Pancreas (tissue), 10 donors: Measurements from ENCODE around the gene WHRN. TPM values are rescaled to one million over a fixed set of nuclear protein-coding genes. Genes with fewer than 3 reads are reported as not detected.

ENCODE experiments used
- ATAC-seq, 4 donors: fragments of 200-7000 bp; cut with Tn5 transposase; one replicate each; pipeline versions ENCODE4 v1.8.0 to v1.9.1; 2020; ENCODE audit warnings: mild to moderate bottlenecking in 4 of 4, moderate library complexity in 4 of 4
- DNase-seq, 6 donors: peaks; one replicate each; pipeline ENCODE4 v3.0.0-alpha.2; 2020
- FAIRE-seq: peaks from 2 replicates; lab custom pipeline; 2012; peaks lifted over from hg19 to GRCh38; lab: Jason Lieb, UNC
- H3K27ac ChIP-seq, 4 donors: fragments of 200-600 bp; sonication (generic); 1 replicate in 3 of 4; 2 replicates in 1 of 4; pipeline versions ENCODE4 v1.5.0 to v1.8.0; 2020
- H3K27me3 ChIP-seq, 4 donors: fragments of 200-600 bp; one replicate each; pipeline ENCODE4 v1.8.0; 2021
- H3K36me3 ChIP-seq, 3 donors: fragments of 200-600 bp; sonication (generic) in 1 of 3; one replicate each; pipeline versions ENCODE4 v1.5.0 to v1.8.0; 2020 to 2021
- H3K4me1 ChIP-seq, 3 donors: fragments of 200-600 bp; one replicate each; pipeline ENCODE4 v1.8.0; 2021
- H3K4me3 ChIP-seq, 4 donors: fragments of 200-600 bp; sonication (generic) in 2 of 4; one replicate each; pipeline versions ENCODE4 v1.5.0 to v1.8.0; 2020 to 2021
- H3K9me3 ChIP-seq, 4 donors: fragments of 200-600 bp; one replicate each; pipeline ENCODE4 v1.8.0; 2021
- CTCF ChIP-seq, 4 donors: fragments of 200-600 bp; sonication (generic) in 3 of 4; IDR thresholded peaks; one replicate each; pipeline versions ENCODE4 v1.5.0 to v1.8.0; 2021; ENCODE audit warnings: antibody characterized with exemption in 4 of 4
- WGBS, 2 donors: extraction: QIAGEN DNeasy Blood & Tissue Kit; methylation state at CpG; one replicate each; pipeline ENCODE4 v1.1.7; 2013; 5-methylcytosine and 5-hydroxymethylcytosine counted together
- intact Hi-C, 3 donors: fragments of 100-400 bp; cut with DNase I; formaldehyde crosslinking; loops; one replicate each; pipeline versions ENCODE4 v1.11.1 to v1.14.2; 2022
- polyA plus RNA-seq, 2 donors: library from polyadenylated mRNA; stranded (reverse); fragments of 200-250 nt; gene quantifications; one replicate each; pipeline ENCODE4 v1.2.3, GENCODE V29; 2013
- total RNA-seq, 6 donors: library from RNA; stranded (reverse); fragmentation: NEBNext Ultra II Directional in 4 of 6; extraction: Animal tissue kit (Norgen Biotek cat#: 25700) in 4 of 6; gene quantifications; one replicate each; pipeline versions ENCODE4 v1.2.1 to v1.2.4, GENCODE V29; 2021 to 2023
- donor health status: healthy with polysubstance abuse.
- donor health status: DM: no; HTN: no; CAD: no; lungs with moderate emphysema.
- donor health status: DM: no; HTN: no; CAD: no.
- donor health status: control.
- donor health status: control.
- donor health status: Bipolar disorder and iron deficiency.
- donor health status: DM: yes; HTN: yes; CAD: no.
- donor health status: DM: no; HTN: no; CAD: no.
- donor health status: DM: no; HTN: no; CAD: no.
- donor health status: DM: yes; HTN: yes; CAD: no.

Gene WHRN
- total and polyA plus RNA-seq, 8 donors, result 6.7 to 32.2 (median 8.6) TPM

DNA sequence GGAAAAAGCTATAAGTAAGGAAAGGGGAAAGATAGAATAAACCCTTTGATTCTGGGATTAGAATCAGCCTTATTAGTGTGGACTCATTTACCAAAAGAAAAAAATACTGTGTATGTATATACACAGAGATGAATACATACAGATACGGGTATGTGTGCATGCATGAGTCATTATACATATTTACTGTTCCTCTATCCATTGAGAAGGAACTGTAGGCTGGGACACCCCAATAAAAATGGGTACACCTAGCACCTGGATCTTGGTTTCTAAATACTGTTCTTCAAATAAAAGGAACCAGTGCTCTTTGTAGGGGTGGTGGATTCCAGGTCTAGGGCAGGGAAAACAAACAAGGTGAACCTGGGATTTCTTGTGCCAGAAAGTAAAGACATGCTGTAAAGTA lies 48.3 kb downstream of the WHRN start:
- TF ChIP-seq CTCF (IDR thresholded peaks at IDR 0.05), result no peak
- H3K9me3 ChIP-seq, result peaks cover 0 to 3% (median 0%) of the 10 kb centered on the region in 4 donors
- H3K36me3 ChIP-seq, result no peaks in the 10 kb centered on the region
- no peaks in the 10 kb centered on the region for H3K4me1 ChIP-seq
- WGBS, 2 donors, result 75 to 80% methylated on average over 1 of the region's 1 CpG
- no peaks in the 10 kb centered on the region for H3K27me3 ChIP-seq
- FAIRE-seq (no peak), DNase-seq (no peak), ATAC-seq (no peak)
- intact Hi-C loops, result no loop called here
- H3K4me3 ChIP-seq, result no peak overlapping the region
- H3K27ac ChIP-seq, result no peak overlapping the region

DNA sequence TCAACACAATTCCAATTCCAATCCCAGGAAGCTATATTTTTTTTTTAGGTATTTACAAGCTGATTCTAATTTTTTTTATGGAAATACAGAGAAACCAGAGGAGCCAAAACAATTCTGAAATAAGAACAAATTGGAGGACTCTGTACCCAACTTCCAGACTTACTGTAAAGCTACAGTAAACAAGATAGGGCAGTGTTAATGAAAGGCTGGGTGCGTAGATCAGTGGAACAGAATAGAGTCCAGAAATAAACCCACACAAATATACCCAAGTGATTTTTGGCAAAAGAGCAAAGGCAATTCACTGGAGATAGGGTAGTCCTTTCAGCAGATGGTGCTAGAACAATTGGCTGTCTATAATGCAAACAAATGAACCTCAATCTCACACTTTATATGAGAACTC lies 50.6 kb downstream of the WHRN start:
- no peaks in the 10 kb centered on the region for H3K36me3 ChIP-seq
- WGBS, 2 donors, result 0 to 3% methylated on average over 1 of the region's 1 CpG
- no peak overlapping the region for H3K4me3 ChIP-seq
- H3K9me3 ChIP-seq, result peaks cover 0 to 3% (median 0%) of the 10 kb centered on the region in 4 donors
- intact Hi-C loops, result no loop called here
- H3K27ac ChIP-seq, result no peak overlapping the region
- DNase-seq (no peak), FAIRE-seq (no peak), ATAC-seq (no peak)
- no peaks in the 10 kb centered on the region for H3K27me3 ChIP-seq
- TF ChIP-seq CTCF (IDR thresholded peaks at IDR 0.05), result no peak
- no peaks in the 10 kb centered on the region for H3K4me1 ChIP-seq

DNA sequence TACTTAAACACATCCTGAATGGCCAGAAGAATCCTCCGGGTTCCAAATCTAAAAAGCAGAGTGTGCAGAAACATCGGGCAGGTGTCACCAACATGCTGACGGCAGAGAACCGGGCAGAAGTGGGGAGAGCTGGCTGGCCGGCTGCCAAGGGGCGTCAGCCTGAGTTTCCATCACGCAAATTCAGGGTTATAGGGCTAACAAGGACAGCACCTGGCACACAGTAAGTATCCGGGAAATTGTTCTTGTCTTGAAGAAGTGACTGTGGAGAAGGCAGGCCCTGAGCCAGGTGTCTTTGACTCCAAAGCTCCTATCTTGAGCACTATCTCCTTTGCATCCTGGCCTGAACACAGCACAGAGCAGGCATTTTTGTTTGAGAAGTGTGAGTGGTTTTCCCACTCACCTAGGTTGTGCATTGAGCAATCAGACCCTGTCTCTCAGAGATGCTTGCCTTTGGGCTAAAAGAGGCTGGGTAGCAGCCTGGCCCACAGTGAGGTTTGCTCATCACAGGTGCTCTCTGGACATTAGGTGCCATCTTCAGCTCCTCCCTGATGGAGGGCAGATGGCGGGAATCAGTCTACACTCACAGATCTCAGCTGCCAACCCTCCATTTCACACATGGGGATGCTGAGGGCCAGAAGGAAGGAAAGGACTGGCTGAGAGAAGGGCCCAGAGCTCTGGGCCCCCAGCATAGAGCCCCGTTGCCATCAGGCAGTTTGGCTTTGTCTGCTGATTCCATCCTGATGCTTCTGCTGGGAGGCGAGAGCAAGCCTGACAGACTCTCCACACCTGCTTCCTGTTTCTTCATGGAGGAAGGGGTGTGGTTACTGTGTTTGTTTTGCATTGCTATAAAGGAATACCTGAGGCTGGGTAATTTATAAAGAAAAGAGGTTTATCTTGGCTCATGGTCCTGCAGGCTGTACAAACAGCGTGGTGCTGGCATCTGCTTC lies 52.8 kb downstream of the WHRN start:
- no peaks in the 10 kb centered on the region for H3K36me3 ChIP-seq
- WGBS, 2 donors, result 45 to 53% methylated on average over 12 of the region's 12 CpGs
- DNase-seq (peak in 1 of 6 donors; percentile 34), FAIRE-seq (no peak), ATAC-seq (peak in 3 of 4 donors; percentile 35 to 62 (median 52))
- H3K27ac ChIP-seq, result no peak overlapping the region
- intact Hi-C loops, result no loop called here
- no peak overlapping the region for H3K4me3 ChIP-seq
- no peaks in the 10 kb centered on the region for H3K27me3 ChIP-seq
- no peak for TF ChIP-seq CTCF (IDR thresholded peaks at IDR 0.05)
- H3K4me1 ChIP-seq, result no peaks in the 10 kb centered on the region
- H3K9me3 ChIP-seq, result peaks cover 0 to 3% (median 0%) of the 10 kb centered on the region in 4 donors

DNA sequence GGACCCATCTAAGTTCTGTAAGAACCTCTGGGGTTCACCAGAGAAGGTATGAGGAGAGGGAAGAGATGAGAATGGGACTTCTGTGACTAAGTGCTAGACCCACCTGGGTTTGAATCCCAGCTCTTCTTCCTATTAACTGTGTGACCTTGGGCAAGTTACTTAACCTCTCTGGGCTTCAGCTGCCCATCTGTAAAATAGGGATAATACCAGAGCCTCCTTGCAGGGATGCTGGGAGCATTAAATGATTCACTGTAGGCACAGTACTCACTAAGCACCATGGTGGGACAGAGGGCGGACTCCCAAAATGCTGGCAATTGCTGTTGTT lies 53.6 kb downstream of the WHRN start:
- intact Hi-C loops, result no loop called here
- TF ChIP-seq CTCF (IDR thresholded peaks at IDR 0.05), result no peak
- WGBS, 2 donors, result 97 to 100% methylated on average over 1 of the region's 1 CpG
- H3K36me3 ChIP-seq, result no peaks in the 10 kb centered on the region
- H3K27ac ChIP-seq, result no peak overlapping the region
- peaks cover 0 to 3% (median 0%) of the 10 kb centered on the region in 4 donors for H3K9me3 ChIP-seq
- no peak for ATAC-seq
- no peaks in the 10 kb centered on the region for H3K27me3 ChIP-seq
- FAIRE-seq, result no peak
- no peaks in the 10 kb centered on the region for H3K4me1 ChIP-seq
- DNase-seq, result no peak
- H3K4me3 ChIP-seq, result no peak overlapping the region
